Body of pancreas (tissue), 4 donors: ENCODE measurements around the gene ASB16.

Source experiments
- CTCF ChIP-seq, 7 experiments: fragments of 450-650 bp in 4 of 7; fragments of 200-600 bp in 3 of 7; sonication (generic) in 3 of 7; IDR thresholded peaks; one replicate each; pipeline ENCODE4 v1.5.1; 2016 to 2019; ENCODE audit warnings: antibody characterized with exemption in 7 of 7
- POLR2A ChIP-seq, 3 donors: fragments of 450-650 bp; IDR thresholded peaks; one replicate each; pipeline ENCODE4 v1.6.1; 2016; ENCODE audit warnings: antibody characterized with exemption in 3 of 3, mild to moderate bottlenecking in 2 of 3

- TF ChIP-seq CTCF (IDR thresholded peaks at IDR 0.05) (peak in 2 of 7 experiments; percentile 22 to 30), POLR2A (IDR thresholded peaks at IDR 0.05) (no peak)
Measured at GRCh38 chr17:44219616-44220212, 49.2 kb downstream of the ASB16 start, which contains the start of gene UBTF.
